ENCODE measurements around the gene ZFP92.

ZFP92 gene

DNA sequence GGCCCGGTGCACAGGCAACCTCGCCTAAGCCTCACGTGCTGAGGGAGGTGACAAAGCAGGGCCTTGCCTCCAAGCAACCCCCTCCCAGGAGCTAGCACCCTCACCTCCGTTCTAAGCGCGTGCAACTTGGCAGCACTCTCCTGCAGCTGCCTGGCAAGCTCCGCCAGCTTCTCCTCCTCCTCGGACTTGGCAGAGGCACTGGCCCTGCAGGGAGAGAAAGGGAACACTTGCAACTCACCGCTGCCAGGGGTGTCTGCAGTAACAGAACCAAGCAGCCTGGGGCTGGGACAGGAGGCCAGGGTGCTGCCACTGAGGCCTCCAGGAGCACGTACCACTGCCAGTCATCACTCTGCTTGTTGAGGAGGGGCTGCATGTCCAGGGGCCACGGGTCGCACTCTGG lies 44.9 kb downstream of the ZFP92 start:
- no peak for DNase-seq (ENCODE audit: low read depth in 3 of 3)

DNA sequence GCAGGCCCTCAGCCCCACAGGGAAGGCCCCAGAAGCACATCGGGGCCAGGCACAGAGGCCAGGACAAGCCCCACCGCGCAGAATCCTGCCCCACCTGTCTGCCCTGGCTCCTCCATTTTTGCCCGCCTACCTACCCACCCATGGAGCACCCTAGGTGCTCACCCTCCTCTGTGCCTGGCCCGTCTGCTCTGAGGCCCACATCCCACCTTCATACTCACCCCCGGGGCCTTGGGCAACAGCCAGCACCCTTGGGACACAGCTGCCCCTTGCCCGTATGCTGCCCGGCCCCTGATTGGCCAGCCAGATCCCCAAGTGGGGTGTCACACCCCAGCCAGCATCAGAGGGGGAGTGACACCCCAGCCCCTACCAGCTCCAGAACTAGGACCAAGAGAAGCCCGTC lies 45.4 kb downstream of the ZFP92 start:
- no peak for DNase-seq (ENCODE audit: low read depth in 3 of 3)

DNA sequence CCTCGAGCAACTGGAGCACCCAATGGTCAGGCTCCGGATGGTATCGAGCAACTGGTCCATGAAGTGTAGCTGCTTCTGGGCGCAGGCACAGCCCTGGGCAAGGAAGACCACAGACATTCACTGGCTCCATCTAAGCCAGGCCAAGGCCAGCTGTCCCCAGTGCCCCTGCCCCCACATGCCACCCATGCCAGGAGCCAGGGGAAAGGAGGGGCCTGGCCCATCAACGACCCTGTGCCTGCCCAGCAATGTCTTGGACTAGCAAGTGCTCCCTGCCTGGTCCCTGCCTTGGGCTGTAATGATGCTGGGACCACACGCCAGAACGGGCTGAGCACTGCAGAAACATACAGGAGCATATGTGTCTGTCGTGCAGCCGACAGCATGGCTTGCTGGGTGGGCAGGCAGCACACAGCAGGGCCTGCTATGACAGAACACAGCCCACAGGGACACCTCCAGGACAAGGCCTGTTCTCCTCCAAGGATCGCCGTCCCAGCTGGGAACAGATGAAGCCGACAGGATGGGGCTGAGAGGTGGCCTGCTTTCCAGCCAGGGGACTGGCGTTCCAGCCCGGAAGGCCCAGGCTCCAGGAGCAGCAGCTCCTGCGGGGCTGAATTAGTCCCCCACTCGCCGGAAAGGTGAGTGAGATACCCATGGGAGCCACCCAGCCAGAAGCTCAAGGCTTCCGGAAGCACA lies 46.0 kb downstream of the ZFP92 start:
- DNase-seq (ENCODE audit: low read depth in 3 of 3) = no peak

DNA sequence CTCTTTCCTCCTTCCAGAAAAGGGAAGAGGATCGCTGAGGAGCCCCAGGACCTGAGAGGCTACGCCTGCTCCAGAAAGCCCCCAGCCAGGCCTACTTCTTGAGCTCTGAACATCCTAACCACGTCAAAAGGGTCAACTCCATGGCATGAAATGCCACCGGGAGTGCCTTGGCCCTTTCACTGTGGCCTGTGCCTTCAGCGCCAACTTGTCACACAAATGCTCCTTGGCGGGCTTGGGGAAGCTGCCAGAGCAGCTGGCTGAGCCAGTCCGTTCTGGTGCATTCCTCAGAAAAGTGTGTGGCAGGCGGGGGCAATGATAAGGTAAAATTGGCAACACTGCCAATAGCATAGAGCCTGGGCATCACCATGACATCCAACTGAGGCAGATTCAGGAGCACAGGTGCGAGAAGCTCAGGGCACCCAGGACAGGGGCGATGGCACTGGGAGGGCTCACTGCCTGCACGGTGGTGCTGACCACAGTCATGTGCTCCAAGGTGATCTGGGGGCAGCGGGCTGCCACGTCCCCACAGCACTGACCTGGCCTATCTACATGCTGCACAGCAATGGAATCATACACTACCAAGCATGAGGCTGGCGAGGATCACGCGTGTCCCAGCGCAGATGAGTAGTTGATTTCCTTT lies 46.7 kb downstream of the ZFP92 start:
- DNase-seq (ENCODE audit: low read depth in 3 of 3) = no peak

DNA sequence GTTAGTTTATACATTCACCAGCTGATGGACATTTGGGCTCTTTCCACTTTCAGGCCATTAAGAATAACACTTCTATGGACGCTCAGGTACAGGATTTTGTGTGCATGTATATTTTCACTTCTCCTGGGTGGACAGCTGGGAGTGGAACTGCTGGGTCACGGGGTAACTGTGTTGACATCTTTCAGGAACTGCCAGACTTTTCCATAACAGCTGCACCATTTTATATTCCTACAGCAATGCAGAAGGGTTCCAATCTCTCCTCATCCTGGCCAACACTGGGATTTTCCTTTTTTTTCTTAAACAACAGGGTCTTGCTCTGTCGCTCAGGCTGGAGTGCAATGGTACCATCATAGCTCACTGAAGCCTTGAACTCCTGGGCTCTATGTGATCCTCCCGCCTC lies 47.2 kb downstream of the ZFP92 start:
- DNase-seq (ENCODE audit: low read depth in 3 of 3) = no peak

DNA sequence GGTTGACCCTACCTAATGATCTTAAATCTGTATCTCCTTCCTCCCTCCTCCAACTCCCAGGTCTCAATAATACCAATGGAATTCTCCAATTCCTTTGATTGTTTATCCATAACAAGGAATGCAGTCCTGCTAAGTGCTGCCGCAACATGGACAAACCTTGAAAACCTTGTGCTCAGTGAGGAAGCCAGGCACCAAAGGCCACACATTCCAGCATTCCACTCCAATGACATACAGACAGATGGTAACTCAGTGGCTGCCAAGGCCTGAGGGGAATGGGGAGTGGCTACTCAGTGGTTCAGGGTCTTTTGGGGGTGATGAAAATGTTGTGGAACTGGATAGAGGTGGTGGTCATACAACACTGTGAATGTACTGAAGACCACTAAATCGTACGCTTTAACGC lies 48.7 kb downstream of the ZFP92 start:
- no peak for DNase-seq (ENCODE audit: low read depth in 3 of 3)

DNA sequence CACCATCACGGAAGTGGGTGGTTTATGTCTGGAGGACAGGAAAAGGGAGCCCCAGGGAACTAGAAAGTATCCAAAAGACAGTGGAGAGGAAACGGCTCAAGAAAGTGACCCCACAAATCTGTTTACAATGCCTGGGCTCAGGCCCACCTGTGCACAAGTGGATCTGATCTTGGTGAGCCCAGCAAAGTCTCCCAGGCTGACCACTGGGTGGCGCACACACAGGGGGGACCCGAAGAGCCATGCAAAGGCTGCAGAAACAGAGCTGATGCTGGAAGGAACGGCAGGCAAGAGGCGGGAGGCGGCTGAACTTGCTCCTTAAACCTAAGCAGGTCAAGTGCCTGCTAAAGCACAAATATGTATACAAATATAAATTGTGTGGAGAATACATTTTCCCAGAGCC lies 49.6 kb downstream of the ZFP92 start:
- DNase-seq (ENCODE audit: low read depth in 3 of 3) = peak in 2 of 3 donors; percentile 10 to 27

Measured in stimulated activated CD4-positive, alpha-beta T cell treated with anti-CD3 and anti-CD28 coated beads, TNF-alpha, amount 100 ng/mL, for 48 hours (primary cell).